Measurements from ENCODE around the gene CLDN20. TPM values are rescaled to one million over a fixed set of nuclear protein-coding genes. Genes with fewer than 3 reads are reported as not detected.
A peak's percentile ranks its signal among the peaks of the same experiment; 100 is the strongest.

CLDN20 gene
- total RNA-seq, 1 donor = not detected

- peak in 2 of 3 donors; percentile 21 to 55 for DNase-seq (ENCODE audit: low read depth in 2 of 3, low spot score in 2 of 3)
These were observed 4.5 kb downstream of the CLDN20 start for GRCh38 chr6:155268088-155268867.

GRCh38 chr6:155269765-155270164, 6.0 kb downstream of the CLDN20 start:
- no peak for DNase-seq (ENCODE audit: low read depth in 2 of 3, low spot score in 2 of 3)

DNA sequence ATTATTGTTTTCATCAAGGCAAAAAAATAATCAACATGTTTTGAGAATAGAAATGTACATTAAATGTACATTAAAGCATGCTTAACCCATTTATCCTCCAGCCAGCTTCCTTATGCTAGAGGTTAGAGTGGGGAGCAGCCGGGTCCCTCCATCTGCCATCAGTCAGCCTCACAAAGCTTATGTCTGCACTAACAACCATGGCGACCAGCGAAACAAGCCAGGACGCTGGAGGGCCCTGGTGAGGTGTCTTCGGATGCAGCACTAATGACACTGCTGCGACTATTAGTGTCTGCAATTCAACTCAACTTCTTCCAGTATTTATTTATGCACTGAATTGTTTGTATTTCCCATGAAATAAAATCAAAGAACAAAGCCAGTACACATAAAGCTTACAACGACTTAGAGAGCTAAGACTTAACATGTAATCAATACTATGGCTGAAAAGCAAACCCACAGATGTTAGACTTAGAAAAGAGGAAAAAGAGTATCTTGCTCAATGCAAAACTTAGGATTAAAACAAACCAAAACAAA, 6.8 kb downstream of the CLDN20 start:
- no peak for DNase-seq (ENCODE audit: low read depth in 2 of 3, low spot score in 2 of 3)

DNA sequence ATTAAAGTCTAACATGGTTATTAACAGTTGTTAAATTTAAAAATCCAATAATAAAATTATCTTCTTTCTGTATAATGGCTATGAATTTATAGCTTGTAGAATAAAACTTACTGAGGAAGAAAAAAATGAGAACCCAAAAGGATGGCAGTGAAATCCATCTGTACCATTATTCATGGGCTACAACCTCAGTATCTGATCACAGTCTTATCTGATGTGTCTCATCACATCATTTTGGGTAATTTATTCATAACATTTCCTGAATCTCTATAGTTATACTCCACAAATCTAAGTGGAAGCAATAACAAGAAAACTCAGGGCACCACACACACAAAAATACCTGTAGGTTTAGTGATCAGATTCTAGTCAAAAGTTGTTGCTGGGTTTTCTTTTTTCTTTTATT, 7.3 kb downstream of the CLDN20 start:
- DNase-seq (ENCODE audit: low read depth in 2 of 3, low spot score in 2 of 3) = no peak

- DNase-seq (ENCODE audit: low read depth in 2 of 3, low spot score in 2 of 3) = no peak
These were observed 8.8 kb downstream of the CLDN20 start for GRCh38 chr6:155272353-155273232.

- peak in 1 of 3 donors; percentile 16 for DNase-seq (ENCODE audit: low read depth in 2 of 3, low spot score in 2 of 3)
These were observed 9.6 kb downstream of the CLDN20 start for GRCh38 chr6:155273431-155273830.

GRCh38 chr6:155274106-155274505, 10.3 kb downstream of the CLDN20 start:
- DNase-seq (ENCODE audit: low read depth in 2 of 3, low spot score in 2 of 3) = no peak

DNA sequence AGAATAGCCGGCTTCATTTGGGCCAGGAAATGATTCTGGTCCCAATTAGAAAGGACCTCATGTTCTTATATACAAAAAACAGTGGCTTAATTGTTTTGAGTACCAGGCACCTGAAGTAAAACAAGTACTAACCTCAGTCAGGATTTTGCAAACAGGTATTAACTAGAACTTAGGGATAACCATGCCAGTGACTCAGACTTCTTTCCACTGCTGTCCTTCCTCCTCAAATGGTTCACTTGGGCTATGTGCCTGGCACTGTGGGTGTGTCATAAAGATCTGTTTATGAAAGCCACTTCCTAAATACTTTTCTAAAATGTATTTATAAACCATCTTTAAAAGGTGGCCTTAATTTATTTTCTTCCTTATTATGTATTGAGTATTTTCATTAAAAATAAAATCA, 10.7 kb downstream of the CLDN20 start:
- no peak for DNase-seq (ENCODE audit: low read depth in 2 of 3, low spot score in 2 of 3)

DNA sequence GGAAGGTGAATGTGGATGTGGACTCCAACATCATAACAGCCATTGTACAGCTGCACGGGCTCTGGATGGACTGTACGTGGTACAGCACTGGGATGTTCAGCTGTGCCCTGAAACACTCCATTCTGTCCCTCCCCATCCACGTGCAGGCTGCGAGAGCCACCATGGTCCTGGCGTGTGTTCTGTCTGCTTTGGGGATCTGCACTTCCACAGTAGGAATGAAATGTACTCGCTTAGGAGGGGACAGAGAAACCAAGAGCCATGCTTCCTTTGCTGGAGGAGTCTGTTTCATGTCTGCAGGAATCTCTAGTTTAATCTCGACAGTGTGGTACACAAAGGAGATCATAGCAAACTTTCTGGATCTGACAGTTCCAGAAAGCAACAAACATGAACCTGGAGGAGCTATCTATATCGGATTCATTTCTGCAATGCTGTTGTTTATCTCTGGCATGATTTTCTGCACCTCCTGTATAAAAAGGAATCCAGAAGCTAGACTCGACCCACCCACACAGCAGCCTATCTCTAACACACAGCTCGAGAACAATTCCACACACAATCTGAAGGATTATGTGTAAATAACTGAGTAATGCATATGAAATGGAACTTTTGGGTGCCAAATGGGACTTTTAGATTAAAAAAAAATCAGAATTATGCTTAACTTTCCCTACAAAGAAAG, 12.1 kb downstream of the CLDN20 start:
- no peak for DNase-seq (ENCODE audit: low read depth in 2 of 3, low spot score in 2 of 3)

DNA sequence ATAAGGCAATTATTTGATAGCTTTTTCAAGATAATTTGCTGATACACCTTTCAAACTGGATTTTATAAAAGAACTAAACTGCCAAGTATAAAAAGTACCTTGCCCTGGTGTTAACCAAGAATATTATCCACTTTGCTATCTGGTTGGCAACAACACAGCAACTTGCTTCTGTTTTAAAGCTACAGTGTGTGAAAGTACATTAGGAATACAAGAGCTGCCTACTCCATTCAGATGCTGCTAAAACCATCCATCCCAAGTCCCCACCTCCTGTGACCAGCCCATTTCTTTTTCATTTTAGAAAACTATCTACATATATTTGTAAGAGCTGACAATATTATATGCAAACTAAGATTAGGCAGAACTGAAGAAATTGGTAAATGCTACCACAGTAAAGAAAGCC, 12.8 kb downstream of the CLDN20 start:
- DNase-seq (ENCODE audit: low read depth in 2 of 3, low spot score in 2 of 3) = no peak

GRCh38 chr6:155278319-155279049, 14.7 kb downstream of the CLDN20 start:
- no peak for DNase-seq (ENCODE audit: low read depth in 2 of 3, low spot score in 2 of 3)

DNA sequence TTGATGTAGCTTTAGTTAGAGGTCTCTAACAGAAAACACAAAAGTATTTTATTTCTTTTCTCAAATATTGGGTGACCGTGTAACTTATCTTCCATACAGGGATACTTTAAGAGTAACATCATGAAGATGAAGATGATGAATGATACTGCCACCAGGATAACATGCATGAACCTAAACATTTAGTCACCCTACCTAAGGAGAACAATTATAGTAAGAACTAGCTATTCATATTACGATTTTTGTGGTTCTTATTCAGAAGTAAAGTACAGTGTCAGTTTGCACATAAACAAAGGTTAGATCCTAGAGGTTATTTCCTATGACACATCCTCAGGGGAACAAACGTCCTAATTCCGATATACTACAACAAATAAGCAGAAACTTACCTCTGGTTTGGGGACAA, 21.0 kb downstream of the CLDN20 start:
- DNase-seq (ENCODE audit: low read depth in 2 of 3, low spot score in 2 of 3) = no peak

DNA sequence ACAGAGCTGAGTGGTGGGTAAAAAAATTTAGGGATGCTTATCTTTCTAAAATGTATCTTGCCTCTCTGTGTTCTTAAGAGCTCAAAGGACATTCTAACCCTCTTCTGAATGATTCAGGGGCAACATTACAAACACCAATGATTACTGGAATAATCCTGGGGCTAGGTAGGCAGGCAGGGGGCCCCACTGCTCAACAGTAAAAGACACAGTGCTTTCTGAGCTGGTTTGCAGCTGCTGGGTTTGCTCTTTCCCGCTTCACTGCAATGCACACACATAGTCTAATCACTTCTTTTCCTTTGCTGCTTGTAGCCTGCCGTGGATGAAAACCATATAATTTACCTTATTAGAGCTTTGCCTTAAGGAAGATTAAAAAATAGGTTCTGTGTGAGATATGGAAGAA, 23.9 kb downstream of the CLDN20 start:
- no peak for DNase-seq (ENCODE audit: low read depth in 2 of 3, low spot score in 2 of 3)

GRCh38 chr6:155290491-155290890, 26.7 kb downstream of the CLDN20 start:
- no peak for DNase-seq (ENCODE audit: low read depth in 2 of 3, low spot score in 2 of 3)

GRCh38 chr6:155291291-155291690, 27.5 kb downstream of the CLDN20 start:
- no peak for DNase-seq (ENCODE audit: low read depth in 2 of 3, low spot score in 2 of 3)

DNA sequence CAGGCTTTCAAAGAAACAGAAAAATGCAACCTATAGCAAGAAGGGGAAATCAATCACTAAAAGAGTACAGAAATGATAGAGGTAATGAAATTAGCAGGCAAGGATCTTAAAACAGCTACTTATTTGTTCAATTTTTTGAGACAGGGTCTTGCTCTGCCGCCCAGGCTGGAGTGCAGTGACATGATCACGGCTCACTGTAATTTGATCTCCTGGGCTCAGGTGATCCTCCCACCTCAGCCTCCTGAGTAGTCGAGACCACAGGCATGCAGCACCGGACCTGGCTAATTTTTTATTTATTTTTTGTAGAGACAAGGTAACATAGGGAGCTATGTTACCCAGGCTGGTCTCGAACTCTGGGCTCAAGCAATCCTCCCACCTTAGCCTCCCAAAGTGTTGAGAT, 28.9 kb downstream of the CLDN20 start:
- DNase-seq (ENCODE audit: low read depth in 2 of 3, low spot score in 2 of 3) = no peak

GRCh38 chr6:155297669-155298068, 33.9 kb downstream of the CLDN20 start:
- no peak for DNase-seq (ENCODE audit: low read depth in 2 of 3, low spot score in 2 of 3)

GRCh38 chr6:155301867-155302266, 38.1 kb downstream of the CLDN20 start:
- no peak for DNase-seq (ENCODE audit: low read depth in 2 of 3, low spot score in 2 of 3)

GRCh38 chr6:155303361-155303870, 39.6 kb downstream of the CLDN20 start:
- no peak for DNase-seq (ENCODE audit: low read depth in 2 of 3, low spot score in 2 of 3)

DNA sequence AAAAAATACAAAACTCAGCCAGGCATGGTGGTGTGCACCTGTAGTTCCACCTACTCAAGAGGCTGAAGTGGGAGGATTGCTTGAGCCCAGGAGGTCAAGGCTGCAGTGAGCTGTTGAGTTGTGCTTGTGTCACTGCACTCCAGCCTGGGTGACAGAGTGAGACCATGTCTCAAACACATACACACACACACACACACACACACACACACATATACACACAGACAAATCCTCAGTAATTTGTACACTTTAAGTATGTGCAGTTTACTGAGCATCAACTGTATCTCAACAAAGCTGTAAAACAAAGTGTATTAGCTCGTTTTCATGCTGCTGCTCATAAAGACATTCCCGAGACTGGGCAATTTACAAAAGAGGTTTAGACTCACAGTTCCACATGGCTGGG, 43.1 kb downstream of the CLDN20 start:
- DNase-seq (ENCODE audit: low read depth in 2 of 3, low spot score in 2 of 3) = no peak
